HG02943 (cell line): ENCODE data around the gene NHERF1.
A peak's percentile ranks its signal among the peaks of the same experiment; 100 is the strongest.

ENCODE experiments used
- ATAC-seq: cut with Tn5 transposase; IDR thresholded peaks from one replicate; pipeline ENCODE4 v1.9.1; 2021; ENCODE audit warnings: mild to moderate bottlenecking, low read depth, moderate library complexity; ENCODE audit not compliant: unreplicated experiment

The NHERF1 gene

GRCh38 chr17:74748529-74749278 lies at the start of gene NHERF1:
Gene NHERF1 (plus strand): TSS chr17:74748628. CDS start chr17:74748847, 219 bp downstream.
- peak; percentile 84 for ATAC-seq

GRCh38 chr17:74699236-74699635 lies 49.2 kb upstream of the NHERF1 start:
- ATAC-seq: no peak

- no peak for ATAC-seq
Observed at GRCh38 chr17:74702116-74702871, 46.1 kb upstream of the NHERF1 start.

DNA sequence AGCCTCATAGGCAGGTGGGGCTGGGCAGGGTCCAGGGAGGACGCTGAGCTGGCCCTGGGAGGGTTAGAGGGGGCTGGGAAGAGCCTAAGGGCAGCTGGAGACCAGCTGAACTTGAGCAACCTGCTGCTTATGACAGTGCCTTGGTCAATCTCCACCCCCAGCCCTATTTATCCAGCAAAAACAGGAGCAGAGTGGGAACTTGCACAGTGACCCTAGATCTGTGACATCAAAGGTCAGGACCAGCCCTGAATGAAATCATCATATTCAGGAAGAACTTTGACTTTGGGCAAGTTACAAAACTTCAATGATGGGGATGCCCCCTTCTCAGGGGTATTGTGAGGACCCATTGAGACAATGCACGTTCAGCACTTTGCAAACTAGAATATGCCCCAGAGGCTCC lies 45.1 kb upstream of the NHERF1 start:
- no peak for ATAC-seq

- no peak for ATAC-seq
Observed at GRCh38 chr17:74704544-74704943, 43.9 kb upstream of the NHERF1 start.

GRCh38 chr17:74711058-74711824 lies 37.2 kb upstream of the NHERF1 start:
- ATAC-seq: no peak

GRCh38 chr17:74712301-74712700 lies 36.1 kb upstream of the NHERF1 start:
- no peak for ATAC-seq

- ATAC-seq: no peak
Observed at GRCh38 chr17:74712756-74713155, 35.7 kb upstream of the NHERF1 start, which contains the start of gene CD300LF. Gene CD300LF (minus strand): TSS chr17:74712923. CDS start chr17:74712866, 57 bp downstream.

- no peak for ATAC-seq
Observed at GRCh38 chr17:74713171-74713755, 35.2 kb upstream of the NHERF1 start.

DNA sequence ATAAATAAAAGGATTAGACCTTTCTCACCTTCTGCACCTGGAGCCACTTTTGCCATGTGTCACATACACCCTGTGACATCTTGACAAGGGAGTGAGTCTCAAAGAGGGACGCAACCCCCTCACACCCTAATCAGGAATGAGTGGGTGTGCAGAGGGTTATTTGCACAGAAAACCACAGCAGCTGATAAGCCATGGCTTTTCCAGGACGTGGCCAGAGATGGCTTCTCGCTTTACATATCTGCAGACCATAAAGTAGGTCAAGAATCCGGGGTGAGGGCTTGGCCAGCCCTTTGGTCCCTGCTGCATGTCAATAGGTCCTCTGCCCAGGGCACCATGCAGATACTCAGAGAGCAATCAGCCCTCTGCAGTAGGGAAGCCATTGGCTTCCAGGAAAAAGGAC lies 33.3 kb upstream of the NHERF1 start:
- ATAC-seq: no peak

GRCh38 chr17:74720506-74720905 lies 27.9 kb upstream of the NHERF1 start:
- no peak for ATAC-seq

- ATAC-seq: no peak
Observed at GRCh38 chr17:74722782-74723181, 25.6 kb upstream of the NHERF1 start.

DNA sequence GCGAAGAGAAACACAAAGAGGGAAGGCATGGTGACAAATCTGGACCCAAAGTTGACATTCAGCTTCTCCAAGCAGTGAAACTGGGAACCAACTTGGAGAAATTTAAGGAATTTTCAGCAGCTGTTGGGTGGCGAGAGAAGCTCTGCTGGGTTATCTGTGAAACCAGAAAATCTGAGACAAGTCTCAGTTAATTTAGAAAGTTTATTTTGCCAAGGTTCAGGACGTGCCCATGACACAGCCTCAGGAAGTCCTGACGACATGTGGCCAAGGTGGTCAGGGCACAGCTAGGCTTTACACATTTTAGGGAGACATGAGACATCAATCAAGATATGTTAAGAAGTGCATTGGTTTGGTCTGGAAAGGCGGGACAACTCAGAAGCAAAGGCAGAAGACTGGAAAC lies 24.5 kb upstream of the NHERF1 start:
- ATAC-seq: no peak

GRCh38 chr17:74725111-74725510 lies 23.3 kb upstream of the NHERF1 start:
- ATAC-seq: no peak

- ATAC-seq: no peak
Observed at GRCh38 chr17:74728033-74728701, 20.3 kb upstream of the NHERF1 start.

GRCh38 chr17:74728702-74729075 lies 19.7 kb upstream of the NHERF1 start:
- ATAC-seq: no peak

- no peak for ATAC-seq
Observed at GRCh38 chr17:74729368-74729767, 19.1 kb upstream of the NHERF1 start.

- no peak for ATAC-seq
Observed at GRCh38 chr17:74729866-74730265, 18.6 kb upstream of the NHERF1 start.

GRCh38 chr17:74730491-74731346 lies 17.7 kb upstream of the NHERF1 start:
- ATAC-seq: no peak

DNA sequence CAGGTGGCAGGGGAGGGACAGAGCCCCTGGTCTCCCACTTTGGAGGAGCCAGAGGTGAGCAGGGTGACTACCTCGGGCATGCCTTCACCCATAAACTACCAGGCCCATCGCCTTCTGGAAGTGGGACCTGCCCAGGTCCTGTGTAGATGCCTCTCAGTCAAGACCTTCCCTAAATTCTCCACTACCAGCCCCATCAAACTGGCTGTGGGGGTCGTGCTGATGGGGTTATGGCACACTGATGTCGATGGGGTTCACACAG lies 17.2 kb upstream of the NHERF1 start:
- ATAC-seq: no peak
